ENCODE results near the gene CEACAM20. TPM values are rescaled to one million over a fixed set of nuclear protein-coding genes. Genes with fewer than 3 reads are reported as not detected.
"Not testable (repeated sequence)": the region's sequence is repeated elsewhere in the genome, so short reads cannot be mapped to it uniquely, and the experiment has no call there.

CEACAM20 gene
- total RNA-seq, 1 experiment from 2014 or later: 0.28 TPM

GRCh38 chr19:44553478-44554171 lies 24.1 kb upstream of the CEACAM20 start:
- H3K27ac Mint-ChIP-seq (ENCODE audit: unreplicated experiment): peak overlapping the region; percentile 65
- H3K27me3 Mint-ChIP-seq (ENCODE audit: unreplicated experiment): peaks cover 4% of the 10 kb centered on the region
- CTCF ChIA-PET: interaction anchor here (0.8 kb wide), 2 partner anchors 9 to 18 kb away, joined by 3 read pairs; no protein-coding TSS in a partner anchor
- H3K4me1 Mint-ChIP-seq (ENCODE audit: low read depth, unreplicated experiment): peaks cover 21% of the 10 kb centered on the region
- DNase-seq: peak; percentile 29
- peak overlapping the region; percentile 22 for H3K4me3 Mint-ChIP-seq (ENCODE audit: low read depth, unreplicated experiment)
- intact Hi-C loops (cut with micrococcal nuclease; ENCODE audit: unreplicated experiment): loop anchor here (2.0 kb wide), 1 partner anchor 41 kb away; no protein-coding TSS in a partner anchor
- no peaks in the 10 kb centered on the region for H3K36me3 Mint-ChIP-seq (ENCODE audit: insufficient read depth, unreplicated experiment)
- BruUV-seq (replicated peaks): no TSS peak
- no peaks in the 10 kb centered on the region for H3K9me3 Mint-ChIP-seq (ENCODE audit: low read depth, unreplicated experiment)
- no peak for TF ChIP-seq CTCF (IDR thresholded peaks at IDR 0.05; ENCODE audit: unreplicated experiment)

GRCh38 chr19:44552324-44552723 lies 22.8 kb upstream of the CEACAM20 start:
- peak; percentile 50 for TF ChIP-seq CTCF (IDR thresholded peaks at IDR 0.05; ENCODE audit: unreplicated experiment)
- no TSS peak for BruUV-seq (replicated peaks)
- Mint-ChIP-seq H3K4me3 (ENCODE audit: low read depth, unreplicated experiment) (no peak overlapping the region), H3K36me3 (ENCODE audit: insufficient read depth, unreplicated experiment) (no peaks in the 10 kb centered on the region), H3K9me3 (ENCODE audit: low read depth, unreplicated experiment) (no peaks in the 10 kb centered on the region), H3K27me3 (ENCODE audit: unreplicated experiment) (peaks cover 7% of the 10 kb centered on the region), H3K4me1 (ENCODE audit: low read depth, unreplicated experiment) (peaks cover 21% of the 10 kb centered on the region), H3K27ac (ENCODE audit: unreplicated experiment) (no peak overlapping the region)
- peak; percentile 62 for DNase-seq
- intact Hi-C loops (cut with micrococcal nuclease; ENCODE audit: unreplicated experiment): loop anchor here (2.0 kb wide), 1 partner anchor 40 kb away; no protein-coding TSS in a partner anchor
- CTCF ChIA-PET: no interaction called here

DNA sequence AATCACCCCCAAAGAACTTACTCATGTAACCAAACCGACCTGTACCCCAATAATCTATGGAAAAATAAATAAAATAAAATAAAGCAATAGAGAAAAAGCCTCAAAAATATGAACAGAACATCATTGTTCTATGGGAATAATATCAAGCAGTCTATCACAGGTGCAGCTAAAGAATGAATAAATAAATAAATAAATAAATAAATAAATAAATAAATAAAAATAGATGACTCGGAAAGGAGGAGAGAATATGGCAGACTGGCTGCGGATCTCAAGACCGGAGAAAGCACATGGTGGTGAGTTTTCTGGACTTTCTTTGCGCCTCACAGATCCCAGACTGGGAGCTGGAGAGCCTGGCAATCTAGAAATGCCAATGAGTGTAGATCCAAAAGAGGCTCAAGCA lies 22.4 kb upstream of the CEACAM20 start:
- H3K27me3 Mint-ChIP-seq (ENCODE audit: unreplicated experiment): peaks cover 7% of the 10 kb centered on the region
- no peak overlapping the region for H3K27ac Mint-ChIP-seq (ENCODE audit: unreplicated experiment)
- H3K9me3 Mint-ChIP-seq (ENCODE audit: low read depth, unreplicated experiment): no peaks in the 10 kb centered on the region
- TF ChIP-seq CTCF (IDR thresholded peaks at IDR 0.05; ENCODE audit: unreplicated experiment): no peak
- intact Hi-C loops (cut with micrococcal nuclease; ENCODE audit: unreplicated experiment): loop anchor here (2.0 kb wide), 1 partner anchor 39 kb away; no protein-coding TSS in a partner anchor
- BruUV-seq (replicated peaks): no TSS peak
- peaks cover 21% of the 10 kb centered on the region for H3K4me1 Mint-ChIP-seq (ENCODE audit: low read depth, unreplicated experiment)
- CTCF ChIA-PET: no interaction called here
- no peak for DNase-seq
- no peak overlapping the region for H3K4me3 Mint-ChIP-seq (ENCODE audit: low read depth, unreplicated experiment)
- H3K36me3 Mint-ChIP-seq (ENCODE audit: insufficient read depth, unreplicated experiment): no peaks in the 10 kb centered on the region

- BruUV-seq (replicated peaks); intact Hi-C loops (cut with micrococcal nuclease; ENCODE audit: unreplicated experiment); H3K4me3 Mint-ChIP-seq (ENCODE audit: low read depth, unreplicated experiment); H3K27ac Mint-ChIP-seq (ENCODE audit: unreplicated experiment); H3K36me3 Mint-ChIP-seq (ENCODE audit: insufficient read depth, unreplicated experiment); H3K27me3 Mint-ChIP-seq (ENCODE audit: unreplicated experiment); CTCF ChIA-PET; DNase-seq; H3K9me3 Mint-ChIP-seq (ENCODE audit: low read depth, unreplicated experiment): not testable (repeated sequence)
- H3K4me1 Mint-ChIP-seq (ENCODE audit: low read depth, unreplicated experiment): peaks cover 21% of the 10 kb centered on the region
Observed at GRCh38 chr19:44550976-44551375, 21.5 kb upstream of the CEACAM20 start.

GRCh38 chr19:44549507-44549906 lies 20.0 kb upstream of the CEACAM20 start:
- no peaks in the 10 kb centered on the region for H3K9me3 Mint-ChIP-seq (ENCODE audit: low read depth, unreplicated experiment)
- H3K27me3 Mint-ChIP-seq (ENCODE audit: unreplicated experiment): peaks cover 11% of the 10 kb centered on the region
- H3K4me1 Mint-ChIP-seq (ENCODE audit: low read depth, unreplicated experiment): peaks cover 17% of the 10 kb centered on the region
- intact Hi-C loops (cut with micrococcal nuclease; ENCODE audit: unreplicated experiment): no loop called here
- H3K4me3 Mint-ChIP-seq (ENCODE audit: low read depth, unreplicated experiment): no peak overlapping the region
- no peak overlapping the region for H3K27ac Mint-ChIP-seq (ENCODE audit: unreplicated experiment)
- no peaks in the 10 kb centered on the region for H3K36me3 Mint-ChIP-seq (ENCODE audit: insufficient read depth, unreplicated experiment)
- no peak for DNase-seq
- TF ChIP-seq CTCF (IDR thresholded peaks at IDR 0.05; ENCODE audit: unreplicated experiment): no peak
- CTCF ChIA-PET: interaction anchor here (0.7 kb wide), 1 partner anchor 30 kb away, joined by 6 read pairs; no protein-coding TSS in a partner anchor
- BruUV-seq (replicated peaks): no TSS peak

All from Calu3 (cell line).